SKM-1 (cell line): ENCODE results near the gene L2HGDH.

ENCODE experiments used
- DNase-seq: peaks from one replicate; lab custom pipeline; 2025; ENCODE audit not compliant: unreplicated experiment; lab: John Stamatoyannopoulos, UW

Gene L2HGDH

DNA sequence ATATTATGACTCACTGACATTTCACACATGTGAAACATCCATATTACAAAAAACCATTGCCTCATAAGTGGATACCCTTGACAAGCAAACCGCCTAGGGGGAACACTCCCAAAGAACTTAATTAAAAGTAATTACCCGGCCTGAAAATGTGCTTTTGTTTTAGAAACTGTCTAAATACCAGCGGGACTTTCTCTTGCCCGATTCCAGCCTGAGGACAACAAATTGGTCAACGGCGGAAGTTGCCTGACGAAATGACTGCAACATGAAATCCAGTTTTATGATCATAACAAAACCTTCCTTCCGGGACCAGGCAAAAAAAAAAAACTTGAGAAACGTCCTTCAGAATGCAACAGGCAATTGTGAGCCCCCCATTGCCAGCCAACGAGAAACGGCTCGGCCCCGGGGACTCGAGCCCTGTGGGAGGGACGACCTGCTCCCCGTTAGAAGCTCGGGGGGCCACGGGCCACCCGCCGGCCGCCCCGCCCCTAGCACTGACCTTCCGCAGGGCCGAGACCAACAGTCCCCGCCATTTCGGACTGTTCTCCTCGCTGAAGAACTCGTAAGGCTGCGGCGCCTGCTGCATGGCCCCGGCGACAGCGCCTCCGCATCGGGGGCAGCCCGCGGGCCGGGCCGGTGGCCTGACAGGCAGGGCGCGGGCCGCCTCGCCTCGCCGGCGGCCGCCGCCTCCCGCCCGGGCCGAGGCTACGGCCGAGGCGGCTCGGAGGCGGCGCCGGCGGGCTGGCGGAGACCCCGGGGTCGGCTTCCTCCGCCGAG is 81.1 kb downstream of the L2HGDH start:
- DNase-seq, result peak; percentile 9

DNA sequence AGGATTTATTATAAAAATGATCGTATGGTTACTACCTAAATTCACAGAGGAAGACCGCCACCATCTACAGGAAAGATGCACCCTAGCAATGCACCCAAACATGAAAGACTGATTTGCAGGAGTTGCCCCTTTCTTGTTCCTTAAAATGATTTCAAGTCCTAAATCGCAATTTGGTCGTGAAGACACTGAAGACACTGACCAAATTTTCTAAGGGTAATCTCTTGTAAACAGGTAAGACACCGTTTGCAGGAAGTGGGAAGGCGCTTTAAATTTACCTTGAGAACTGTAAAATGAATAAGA is 81.7 kb downstream of the L2HGDH start:
- DNase-seq, result no peak

DNA sequence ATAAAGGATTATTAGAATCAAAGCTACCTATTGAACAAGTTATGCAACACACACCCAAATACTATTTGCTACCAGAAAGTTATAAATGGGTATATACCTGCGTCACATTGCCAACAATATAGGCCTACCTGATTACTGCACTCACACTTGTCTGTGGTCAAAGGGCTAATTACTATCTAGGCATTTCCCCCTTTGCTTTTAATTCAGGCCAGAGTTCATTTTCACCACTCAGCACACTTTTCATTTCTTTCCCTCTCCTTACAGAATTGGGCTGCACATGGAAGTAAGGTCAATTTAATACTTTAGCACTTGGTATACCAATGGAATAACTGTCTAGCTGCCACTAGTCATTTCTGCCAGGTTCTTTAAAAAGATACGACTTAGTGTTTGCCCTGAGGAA is 82.3 kb downstream of the L2HGDH start:
- no peak for DNase-seq

DNA sequence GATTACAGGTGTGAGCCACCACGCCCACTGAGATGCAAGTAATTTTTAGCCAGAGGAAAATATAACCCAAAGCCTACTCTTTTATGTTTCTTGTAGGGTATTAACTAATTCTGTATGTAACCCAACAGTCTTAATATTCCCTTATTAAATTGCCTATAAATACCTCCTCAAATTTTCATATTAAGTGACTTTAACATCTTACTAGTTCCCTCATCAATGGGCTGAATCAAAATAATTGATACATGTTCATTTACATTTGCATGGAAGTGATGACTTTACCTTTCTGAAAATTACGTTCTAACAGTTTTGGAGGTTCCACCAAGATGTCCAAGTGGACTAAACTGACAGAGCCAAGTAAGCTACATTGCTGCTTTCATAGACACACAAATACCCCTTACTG is 83.7 kb downstream of the L2HGDH start:
- DNase-seq, result no peak

DNA sequence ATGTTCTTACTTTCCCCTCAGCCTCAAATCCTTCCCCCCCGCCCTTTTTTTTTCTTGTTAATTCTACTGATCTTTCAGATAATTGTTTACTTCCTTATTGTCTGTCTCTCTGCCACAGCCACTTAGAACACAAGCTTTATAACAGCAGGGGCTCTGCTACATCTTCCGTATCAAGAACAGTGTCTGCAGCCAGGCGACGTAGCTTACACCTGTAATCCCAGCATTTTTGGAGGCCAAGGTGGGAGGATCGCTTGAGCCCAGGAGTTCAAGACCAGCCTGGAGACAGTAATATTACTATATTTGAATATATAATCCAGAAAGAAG is 86.1 kb downstream of the L2HGDH start:
- DNase-seq, result no peak

DNA sequence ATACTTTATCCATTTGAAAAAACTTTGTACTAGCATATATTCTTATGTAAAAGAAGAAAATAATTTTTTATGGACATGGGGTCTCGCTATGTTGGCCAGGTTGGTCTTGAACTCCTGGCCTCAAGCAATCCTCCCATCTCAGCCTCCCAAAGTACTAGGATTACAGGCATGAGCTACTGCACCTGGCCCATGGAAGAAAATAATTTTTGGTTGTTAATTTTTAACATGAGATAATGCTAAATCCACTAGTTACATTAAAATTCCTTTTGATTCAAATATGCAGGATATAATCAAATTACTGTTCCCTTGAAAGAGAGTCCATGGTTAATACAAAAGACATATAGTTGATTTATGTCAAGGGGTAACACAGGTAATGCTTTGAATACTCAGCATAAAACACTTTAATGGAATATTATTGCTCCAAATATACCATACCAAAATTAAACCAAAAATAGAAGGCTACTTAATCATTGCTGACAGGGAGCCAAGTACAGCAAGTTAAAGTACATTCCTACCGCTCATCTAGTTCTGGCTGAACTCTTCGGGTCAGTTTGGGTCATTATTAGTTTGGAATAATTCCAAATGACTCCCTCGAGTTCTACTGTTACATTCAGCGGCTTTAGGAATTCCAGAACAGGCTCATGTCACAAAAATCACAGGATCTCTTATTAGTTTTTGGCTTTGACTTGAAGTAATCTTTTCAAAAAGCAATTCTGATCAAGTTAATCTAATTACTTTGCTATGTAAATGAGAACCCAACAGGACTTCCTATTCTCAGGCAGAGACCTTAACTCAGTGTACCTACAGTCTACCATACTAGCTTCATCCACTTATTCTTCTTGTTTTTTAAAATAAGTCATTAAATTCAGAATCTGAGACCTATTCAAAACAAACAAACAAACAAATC is 86.7 kb downstream of the L2HGDH start:
- no peak for DNase-seq

DNA sequence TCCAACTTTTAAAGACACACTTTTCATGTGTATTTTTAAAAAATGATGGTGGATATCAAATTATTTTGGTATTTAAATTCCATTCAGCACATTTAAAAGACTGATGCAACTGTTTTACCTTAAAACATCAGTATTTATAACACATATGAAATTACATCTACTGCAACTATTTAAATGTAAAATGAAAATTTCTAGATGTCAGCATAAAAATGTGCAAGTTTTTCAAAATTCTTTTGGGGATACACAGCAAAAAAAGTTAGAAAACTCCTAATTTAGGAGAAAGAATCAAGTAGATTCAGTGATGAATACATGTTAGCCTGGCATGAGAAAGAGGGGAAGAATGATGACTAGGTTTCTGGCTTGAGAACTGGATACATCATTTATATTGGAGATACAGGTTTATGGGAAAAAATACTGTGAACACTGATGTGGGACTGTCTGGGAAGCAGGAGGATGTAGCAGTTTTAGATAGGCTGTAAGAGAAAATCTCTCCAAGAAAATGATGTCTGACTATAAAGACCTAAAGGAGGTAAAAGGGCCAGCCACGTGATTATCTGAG is 89.9 kb downstream of the L2HGDH start:
- DNase-seq, result no peak

DNA sequence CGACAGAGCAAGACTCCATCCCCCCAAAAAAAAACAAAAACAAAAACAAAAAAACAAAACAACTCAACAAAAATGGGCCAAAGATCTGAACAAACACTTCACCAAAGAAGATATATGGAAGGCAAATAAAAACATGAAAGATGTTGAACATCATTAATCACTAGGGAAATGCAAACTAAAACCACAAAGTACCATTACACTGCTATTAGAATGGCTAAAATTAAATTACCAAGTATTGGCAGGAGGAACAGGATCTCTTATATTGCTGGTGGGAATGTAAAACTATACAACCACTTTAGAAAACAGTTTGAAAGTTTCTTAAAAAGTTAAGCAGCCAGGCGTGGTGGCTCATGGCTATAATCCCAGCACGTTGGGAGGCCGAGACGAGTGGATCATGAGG is 93.5 kb downstream of the L2HGDH start:
- DNase-seq, result no peak

DNA sequence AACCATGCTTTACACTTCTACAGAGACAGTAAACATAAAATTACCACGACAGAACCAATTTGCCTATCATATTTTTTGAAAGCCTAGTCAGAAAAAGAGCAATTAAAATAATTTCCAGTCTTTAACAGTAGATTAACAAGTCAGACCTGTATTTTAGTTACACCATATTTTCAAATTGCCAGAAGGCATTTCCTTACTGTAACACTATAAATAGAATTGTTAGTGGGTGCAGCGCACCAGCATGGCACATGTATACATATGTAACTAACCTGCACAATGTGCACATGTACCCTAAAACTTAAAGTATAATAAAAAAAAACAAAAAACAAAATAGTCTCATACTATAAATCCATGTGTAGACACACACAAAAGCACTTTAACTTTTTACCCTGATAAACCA is 96.6 kb downstream of the L2HGDH start:
- DNase-seq, result no peak

DNA sequence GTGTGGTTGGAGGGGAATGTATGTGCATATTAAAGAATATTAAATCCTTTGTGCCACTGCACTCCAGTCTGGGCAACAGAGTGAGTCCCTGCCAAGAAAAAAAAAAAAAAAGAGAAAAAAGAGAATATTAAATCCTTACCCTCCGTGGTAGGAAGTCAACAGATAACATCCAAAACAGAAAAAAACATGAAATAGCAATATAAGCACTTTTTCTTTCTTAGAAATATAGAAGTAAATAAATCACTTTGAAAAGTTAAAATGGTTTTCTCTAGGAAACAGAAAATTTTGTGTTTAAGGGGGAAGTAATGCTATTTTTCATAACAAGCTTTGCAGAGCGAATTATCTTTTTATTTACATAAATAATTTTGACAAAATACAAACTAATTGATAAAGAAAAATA is 98.2 kb downstream of the L2HGDH start:
- no peak for DNase-seq

DNA sequence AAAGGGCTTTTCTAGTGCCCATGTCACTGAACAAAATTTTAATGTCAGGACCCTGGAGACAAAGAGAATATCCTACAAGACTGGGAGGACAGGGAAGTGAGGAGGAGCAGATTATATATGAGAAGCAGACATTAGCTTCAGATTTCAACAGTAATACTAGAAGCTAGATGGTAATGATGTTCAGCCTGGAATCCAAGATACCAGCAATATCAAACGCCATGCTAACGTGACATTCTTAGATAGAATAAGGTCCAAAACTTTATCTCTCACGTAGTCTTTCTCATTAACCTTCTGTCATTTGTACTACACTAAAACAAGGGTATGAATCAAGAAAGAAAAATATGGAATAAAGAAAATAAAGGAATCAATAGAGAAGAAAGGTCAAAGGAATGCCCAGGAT is 99.3 kb downstream of the L2HGDH start:
- DNase-seq, result no peak

DNA sequence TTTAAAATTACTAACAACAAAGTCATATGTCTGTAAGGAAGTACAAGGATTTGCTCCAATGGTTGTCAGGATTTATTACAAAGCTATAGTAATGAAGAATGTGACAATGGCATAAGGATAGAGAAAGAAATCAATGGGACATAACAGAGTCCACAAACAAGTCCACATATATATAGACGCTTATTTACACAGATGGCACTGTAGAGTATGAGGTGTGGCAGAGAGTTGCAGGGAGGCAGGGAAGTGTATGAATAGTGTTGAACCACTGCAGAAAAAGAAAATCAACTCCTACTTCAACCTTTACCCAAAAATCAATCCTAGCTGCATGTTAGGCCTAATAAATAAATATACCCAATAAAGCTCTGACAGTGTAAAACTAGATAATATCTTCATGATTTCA is 102.0 kb downstream of the L2HGDH start:
- DNase-seq, result no peak

DNA sequence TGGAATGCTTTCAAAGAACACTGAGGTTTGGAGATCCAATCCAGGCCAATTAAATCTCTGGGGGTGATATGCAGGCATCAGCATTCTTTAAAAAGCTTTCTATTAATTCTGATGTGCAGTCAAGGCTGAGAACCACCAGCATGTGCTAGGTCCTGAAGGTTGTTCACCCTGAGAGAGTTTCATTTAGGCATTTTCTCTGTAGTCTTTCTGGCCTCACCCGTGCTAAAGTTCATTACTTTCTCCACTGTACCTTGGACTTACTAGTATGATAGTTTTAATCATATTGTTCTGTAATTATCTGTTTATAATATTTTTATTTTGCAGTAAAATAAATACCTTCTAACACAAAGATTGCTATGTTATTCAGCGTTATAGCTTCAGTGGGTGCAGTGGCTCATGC is 113.5 kb downstream of the L2HGDH start:
- no peak for DNase-seq

DNA sequence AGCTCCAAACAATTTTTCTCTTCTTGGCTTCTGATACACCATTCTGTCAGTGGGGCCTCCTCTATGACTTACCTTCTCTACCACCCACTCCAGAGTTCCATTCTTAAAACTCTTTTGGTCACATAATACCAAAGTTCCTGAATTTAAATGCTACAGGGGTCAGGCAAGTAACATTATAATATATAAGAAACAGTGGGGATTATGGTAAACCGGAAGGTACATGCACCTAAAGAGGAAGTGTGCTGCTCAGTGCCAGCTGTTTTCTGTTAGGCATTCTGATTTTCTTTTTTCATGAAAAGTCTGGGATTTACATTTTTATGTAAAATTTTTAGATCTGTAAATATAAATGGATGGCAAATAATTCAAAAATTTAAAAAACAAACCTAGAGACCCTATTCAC is 120.5 kb downstream of the L2HGDH start:
- no peak for DNase-seq
